ENCODE results near the gene LRRC58.
"Not testable (repeated sequence)": the region's sequence is repeated elsewhere in the genome, so short reads cannot be mapped to it uniquely, and the experiment has no call there.

LRRC58 gene

DNA sequence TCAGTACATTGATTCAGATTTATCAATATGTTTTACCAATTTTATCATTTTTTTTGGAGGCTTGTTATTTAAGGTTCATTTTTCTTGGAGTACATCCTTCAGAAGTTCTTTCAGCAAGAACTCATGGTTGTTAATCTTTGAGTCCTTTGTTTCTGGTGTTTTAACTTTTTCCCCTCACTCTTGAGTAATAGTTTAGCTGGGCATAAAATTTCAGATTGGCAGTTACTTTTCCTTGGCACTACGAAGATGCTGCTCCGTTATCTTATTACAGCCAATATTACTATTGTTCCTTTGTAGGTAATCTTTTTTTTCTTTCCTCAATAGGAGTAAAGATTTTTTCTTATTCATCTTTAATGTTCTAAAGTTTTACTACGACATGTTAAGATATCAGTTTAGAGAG lies 9.8 kb downstream of the LRRC58 start:
- DNase-seq (ENCODE audit: low spot score) = no peak

DNA sequence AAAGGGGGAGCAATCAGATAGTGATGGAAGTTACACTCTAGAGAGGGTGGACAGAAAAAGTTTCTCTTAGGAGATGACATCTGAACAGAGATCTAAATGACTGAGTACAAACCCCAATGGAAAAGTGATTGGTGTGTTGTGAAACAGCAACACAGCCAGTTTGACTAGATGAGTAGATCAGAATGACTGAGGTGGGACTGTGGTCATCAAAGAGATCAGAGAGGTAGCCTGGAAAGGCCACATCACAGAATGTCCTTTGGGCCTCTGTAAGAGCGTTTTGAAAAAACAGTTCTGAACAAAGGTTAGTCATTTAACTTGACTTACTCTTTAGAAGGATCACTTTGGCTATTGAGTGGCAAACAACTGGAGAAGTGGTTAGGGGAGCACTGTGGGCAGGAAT lies 10.6 kb downstream of the LRRC58 start:
- no peak for DNase-seq (ENCODE audit: low spot score)

DNA sequence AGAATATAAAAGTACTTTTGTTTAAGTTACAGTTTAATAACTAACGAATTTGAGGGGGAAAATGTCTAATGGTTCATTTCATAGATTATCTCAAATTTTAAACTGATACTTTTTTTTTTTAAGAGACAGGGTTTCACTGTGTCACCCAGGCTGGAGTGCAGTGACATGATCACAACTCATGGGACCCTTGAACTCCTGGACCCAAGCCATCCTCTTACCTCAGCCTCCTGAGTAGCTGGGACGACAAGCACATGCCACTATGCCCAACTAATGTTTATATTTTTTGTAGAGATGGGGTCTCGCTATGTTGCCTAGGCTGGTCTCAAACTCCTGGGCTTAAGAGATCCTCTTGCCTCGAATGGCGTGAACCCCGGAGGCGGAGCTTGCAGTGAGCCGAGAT lies 16.5 kb downstream of the LRRC58 start:
- no peak for DNase-seq (ENCODE audit: low spot score)

DNA sequence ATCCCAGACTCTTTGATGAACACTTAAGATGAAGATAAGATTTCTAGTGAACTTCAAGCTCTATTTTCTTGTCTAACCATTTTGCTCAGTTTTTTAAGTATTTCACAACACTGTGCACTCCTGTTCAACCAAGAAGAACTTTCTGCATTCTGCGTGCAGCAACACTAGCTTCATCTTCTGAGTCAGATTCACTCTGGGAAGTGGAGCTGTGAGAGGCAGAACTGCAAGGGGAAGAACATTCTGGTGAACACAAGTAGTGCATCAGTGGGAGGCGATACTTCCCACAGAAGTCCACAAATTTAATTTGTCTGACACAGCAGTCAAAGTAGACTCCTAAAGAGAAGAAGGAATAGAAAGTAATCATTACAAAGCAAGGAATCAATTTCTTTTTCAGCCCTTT lies 18.1 kb downstream of the LRRC58 start:
- DNase-seq (ENCODE audit: low spot score) = no peak

GRCh38 chr3:120326784-120327183 lies 22.4 kb downstream of the LRRC58 start:
- no peak for DNase-seq (ENCODE audit: low spot score)

GRCh38 chr3:120324190-120324589 lies 25.0 kb downstream of the LRRC58 start:
- no peak for DNase-seq (ENCODE audit: low spot score)

DNA sequence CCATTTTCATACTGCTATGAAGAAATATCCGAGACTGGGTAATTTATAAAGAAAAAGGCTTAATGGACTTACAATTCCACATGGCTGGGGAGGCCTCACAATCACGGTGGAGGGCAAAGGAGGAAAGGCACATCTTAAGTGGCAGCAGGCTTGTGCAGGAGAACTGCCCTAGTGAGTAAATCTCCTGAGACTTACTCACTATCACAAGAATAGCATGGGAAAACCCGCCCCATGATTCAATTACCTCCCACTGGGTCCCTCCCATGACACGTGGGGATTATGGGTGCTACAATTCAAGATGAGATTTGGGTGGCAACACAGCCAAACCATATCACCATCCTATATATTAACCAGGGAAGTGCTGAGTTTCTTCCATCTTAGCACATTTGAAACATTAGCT lies 25.4 kb downstream of the LRRC58 start:
- not testable (repeated sequence) for DNase-seq (ENCODE audit: low spot score)

- no peak for DNase-seq (ENCODE audit: low spot score)
Observed at GRCh38 chr3:120311863-120312794, 37.0 kb downstream of the LRRC58 start.

- DNase-seq (ENCODE audit: low spot score) = no peak
Observed at GRCh38 chr3:120306519-120307455, 42.4 kb downstream of the LRRC58 start.

- DNase-seq (ENCODE audit: low spot score) = no peak
Observed at GRCh38 chr3:120304616-120305015, 44.5 kb downstream of the LRRC58 start.

- no peak for DNase-seq (ENCODE audit: low spot score)
Observed at GRCh38 chr3:120302361-120302760, 46.8 kb downstream of the LRRC58 start.

DNA sequence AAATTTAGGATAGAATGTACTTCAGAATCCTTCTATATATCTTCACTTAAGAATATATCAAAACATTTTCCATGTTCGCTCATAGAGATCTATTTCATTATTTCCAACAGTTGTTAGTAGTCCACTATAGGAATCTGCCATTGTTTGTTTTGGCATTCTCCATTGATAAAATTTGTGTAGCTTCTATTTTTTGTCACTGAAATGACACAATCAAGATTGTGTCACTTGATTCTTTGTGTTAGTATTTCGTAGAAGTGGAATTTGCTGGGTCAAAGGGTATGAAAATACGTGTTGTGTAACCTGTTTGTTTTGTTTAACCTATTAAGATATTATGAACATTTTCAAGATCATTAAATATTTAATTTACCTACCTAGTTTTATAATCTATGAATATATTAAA lies 48.2 kb downstream of the LRRC58 start:
- DNase-seq (ENCODE audit: low spot score) = no peak

GRCh38 chr3:120299403-120299802 lies 49.8 kb downstream of the LRRC58 start:
- DNase-seq (ENCODE audit: low spot score) = no peak

DNA sequence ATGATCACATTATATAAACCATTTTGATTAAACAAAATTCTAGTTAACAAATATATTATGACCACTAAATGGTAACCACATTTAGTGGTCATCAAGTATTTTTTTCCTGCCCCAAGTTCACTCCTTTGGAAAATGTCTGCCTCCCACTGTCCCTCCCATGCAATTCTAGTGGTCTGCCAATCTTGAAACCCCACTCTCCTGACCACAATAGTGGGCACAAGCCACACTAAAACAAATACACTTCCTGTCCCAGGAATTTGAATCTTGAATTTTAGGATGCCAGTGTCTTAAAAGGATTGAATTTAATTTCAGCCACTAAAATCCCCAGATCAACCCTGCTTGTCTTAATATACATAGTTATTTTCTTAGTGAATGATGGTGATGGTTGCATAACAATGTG lies 50.2 kb downstream of the LRRC58 start:
- DNase-seq (ENCODE audit: low spot score) = no peak

GRCh38 chr3:120291552-120291951 lies 57.6 kb downstream of the LRRC58 start:
- not testable (repeated sequence) for DNase-seq (ENCODE audit: low spot score)

- DNase-seq (ENCODE audit: low spot score) = no peak
Observed at GRCh38 chr3:120289636-120290035, 59.5 kb downstream of the LRRC58 start.

- DNase-seq (ENCODE audit: low spot score) = no peak
Observed at GRCh38 chr3:120286465-120286864, 62.7 kb downstream of the LRRC58 start.

GRCh38 chr3:120285508-120285841 lies 63.7 kb downstream of the LRRC58 start:
- DNase-seq (ENCODE audit: low spot score) = no peak

- DNase-seq (ENCODE audit: low spot score) = no peak
Observed at GRCh38 chr3:120284747-120285507, 64.2 kb downstream of the LRRC58 start, which contains the start of gene GPR156. Gene GPR156, minus strand, starts transcription at chr3:120285222. Its CDS starts 41,124 bp downstream, at chr3:120244098.

DNA sequence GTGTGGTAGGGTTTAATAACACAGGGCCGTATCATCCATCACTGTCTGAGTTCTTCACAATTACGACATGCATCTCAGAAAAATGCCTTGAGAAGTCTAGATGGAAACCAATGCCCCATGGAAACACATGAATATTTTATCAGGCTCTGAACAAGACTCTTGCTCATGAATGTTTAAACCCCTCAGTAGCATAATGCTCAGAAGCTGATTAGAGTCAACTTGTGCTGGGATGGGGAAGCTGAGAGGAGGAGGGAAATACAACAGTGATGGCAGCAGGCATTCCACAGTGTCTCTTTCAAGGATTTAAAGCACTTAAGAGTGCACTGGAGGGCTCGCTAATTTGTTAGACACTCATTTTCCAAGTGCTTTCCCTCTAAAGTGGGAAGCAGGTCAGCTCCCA lies 67.9 kb downstream of the LRRC58 start:
- DNase-seq (ENCODE audit: low spot score) = no peak

DNA sequence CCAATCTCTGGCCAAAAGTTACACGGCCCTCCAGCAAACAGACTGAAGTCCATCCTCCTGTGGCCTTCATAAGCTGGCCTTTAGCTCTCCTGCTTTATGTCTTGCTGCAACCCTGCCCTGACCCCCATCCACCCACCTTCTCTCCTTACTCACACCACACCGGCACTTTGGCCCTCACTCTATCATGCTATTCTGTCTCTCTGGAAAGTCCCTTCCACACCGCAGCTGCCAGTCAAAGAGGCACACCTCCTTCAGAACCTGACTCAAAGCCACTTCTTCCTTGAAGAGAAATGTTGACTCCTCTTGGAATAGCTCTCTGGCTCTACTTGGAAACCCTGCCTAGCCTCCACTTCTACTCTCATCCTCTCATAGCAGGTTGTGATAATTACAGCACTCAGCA lies 68.6 kb downstream of the LRRC58 start:
- DNase-seq (ENCODE audit: low spot score) = no peak

DNA sequence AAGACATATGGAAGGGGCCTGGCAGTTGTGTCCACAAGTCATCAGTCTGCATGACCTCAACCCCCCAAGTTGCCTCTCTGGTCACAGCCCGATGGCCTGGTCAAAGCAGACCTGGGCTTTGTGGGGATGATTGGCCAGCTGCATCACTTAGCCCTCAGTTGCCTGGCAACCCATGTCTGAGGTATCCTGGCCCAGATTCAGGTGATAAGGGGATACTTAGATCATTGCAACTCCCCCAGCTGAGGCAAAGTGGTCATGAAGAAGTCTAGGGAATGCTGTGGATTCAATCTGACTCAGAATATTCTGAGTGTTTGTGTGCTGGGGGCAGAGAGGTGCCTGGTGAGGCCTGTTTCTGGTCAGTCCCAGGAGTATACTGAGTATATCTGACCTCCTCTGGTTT lies 69.1 kb downstream of the LRRC58 start:
- DNase-seq (ENCODE audit: low spot score) = no peak
